DMS79 (cell line): ENCODE results near the gene MDC1.
A peak's percentile ranks its signal among the peaks of the same experiment; 100 is the strongest.

Experiments used
- DNase-seq: peaks from one replicate; lab custom pipeline; 2025; lab: John Stamatoyannopoulos, UW

MDC1 gene

DNA sequence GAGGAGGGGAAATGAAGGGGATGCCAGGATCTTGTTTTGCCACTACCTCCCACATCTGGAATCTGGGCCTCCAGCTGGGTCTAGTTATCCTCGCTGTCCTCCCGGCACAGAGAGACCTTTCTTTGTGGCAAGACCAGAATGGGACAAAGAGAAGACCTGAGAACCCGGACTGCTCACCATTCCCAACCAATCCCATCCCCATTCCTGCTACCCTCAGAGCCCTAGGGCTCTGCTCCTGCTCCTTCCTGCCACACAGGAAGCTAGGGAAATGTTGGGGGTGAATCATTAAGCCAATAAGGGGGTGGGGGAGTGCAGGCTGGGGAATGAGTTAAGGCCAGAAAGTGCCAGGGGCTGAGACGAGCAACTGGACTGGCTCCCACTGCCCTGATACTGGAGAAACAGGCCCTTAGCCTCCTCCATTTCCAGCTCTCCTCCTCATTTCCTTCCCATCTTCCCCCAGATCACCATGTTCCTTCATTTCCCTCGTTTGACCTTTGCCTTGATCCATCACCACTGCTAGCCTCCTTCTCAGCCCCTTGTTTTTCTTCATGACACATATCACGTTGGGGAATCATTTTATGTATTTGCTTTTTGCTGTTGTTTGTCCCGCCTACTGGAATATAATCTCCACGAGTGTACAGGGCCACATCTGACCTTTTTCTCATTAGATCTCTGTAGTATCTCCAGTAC is 31.9 kb upstream of the MDC1 start:
- DNase-seq: no peak

DNA sequence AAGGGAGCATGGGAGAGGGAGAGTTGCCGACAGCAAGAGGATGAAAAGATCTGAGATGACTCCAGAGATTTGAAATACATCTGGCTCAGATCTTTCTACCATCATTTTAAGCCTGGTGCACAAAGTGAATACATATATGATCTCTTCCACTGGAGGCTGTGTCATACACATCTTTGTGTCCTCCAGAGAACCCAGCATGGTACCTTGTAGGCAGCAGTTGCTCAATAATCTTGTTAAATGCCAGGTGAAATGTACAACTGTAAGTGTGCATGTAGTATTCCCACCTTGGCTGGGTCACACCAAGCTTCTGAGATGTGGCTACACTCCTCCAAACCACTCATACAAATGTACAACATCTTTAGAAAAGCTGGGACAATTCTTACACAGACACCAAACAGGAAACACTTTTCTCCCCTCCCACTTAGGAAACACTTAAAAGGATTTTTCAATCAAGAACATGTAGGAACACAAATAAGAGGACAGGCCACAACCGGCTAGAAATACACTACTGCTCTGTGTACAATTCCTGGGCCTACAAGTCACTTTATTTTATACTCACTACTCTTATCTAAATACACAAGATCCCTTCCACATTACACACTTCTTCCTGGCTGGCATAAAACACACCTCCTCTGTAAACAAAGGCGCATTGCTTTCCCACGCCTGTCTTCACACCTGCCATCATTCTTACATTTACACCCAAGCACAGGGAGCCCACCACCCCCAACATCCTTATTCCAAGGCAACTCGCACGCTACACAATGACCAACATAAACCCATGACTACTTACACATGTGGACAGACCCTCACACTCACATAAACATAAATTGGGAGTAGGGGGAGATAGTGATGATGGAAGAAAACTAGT is 31.1 kb upstream of the MDC1 start:
- no peak for DNase-seq

DNA sequence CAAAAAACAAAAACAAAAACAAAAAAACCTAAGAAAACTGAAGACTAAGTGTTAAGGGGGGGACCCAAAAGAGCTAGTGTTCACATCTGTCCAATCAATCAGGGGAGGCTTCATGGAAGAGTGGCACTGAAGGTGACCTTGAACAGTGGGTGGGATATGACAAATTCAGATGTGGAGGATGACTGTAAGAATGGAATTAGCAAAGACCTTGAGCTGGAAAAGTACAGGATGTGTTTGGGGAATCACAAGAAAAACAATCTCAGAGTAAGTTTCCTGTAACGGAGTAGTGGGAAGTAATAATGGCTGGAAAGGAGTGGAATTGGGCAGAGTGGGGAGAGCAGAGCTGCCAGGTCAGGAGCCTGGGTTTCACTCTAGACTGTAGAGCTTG is 30.2 kb upstream of the MDC1 start:
- DNase-seq: no peak

DNA sequence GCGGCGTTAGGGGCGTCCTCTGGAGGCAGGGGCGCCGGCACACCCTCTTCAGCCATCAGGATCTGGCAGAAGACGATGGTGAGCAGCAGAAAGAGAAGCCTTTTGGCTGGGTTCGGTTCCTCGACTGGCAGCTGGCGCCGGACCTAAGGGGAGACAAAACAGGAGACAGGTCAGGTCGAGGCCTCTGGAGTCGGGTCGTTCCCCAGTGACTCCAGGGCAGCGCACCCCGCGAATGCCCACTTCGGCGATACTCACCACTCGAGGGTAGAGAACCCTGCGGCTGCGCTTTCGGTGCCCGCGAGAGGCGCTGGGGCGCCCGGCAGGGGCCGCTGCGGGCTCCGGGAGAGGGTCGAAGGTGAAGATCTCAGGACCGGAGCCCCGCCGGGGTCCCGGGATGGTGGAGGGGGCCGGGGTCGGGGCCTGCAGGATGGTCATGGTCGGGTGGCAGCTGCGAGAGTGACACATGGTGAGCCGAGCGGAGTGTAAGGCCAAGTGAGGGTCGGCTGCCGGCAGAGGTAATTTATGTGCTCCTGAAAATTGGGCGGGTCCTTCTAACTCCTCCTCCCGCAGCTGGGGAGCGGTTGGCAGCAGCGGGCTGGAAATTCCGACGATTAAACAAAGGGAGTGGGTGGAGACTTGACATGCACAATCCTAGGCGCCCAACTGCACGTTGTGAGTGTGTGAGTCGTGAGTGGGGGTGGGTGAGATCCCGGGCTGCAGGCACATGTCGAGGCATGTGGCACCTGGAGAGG is 27.1 kb upstream of the MDC1 start, which contains the start of gene IER3:
TSS of gene IER3 (minus strand) at position 494 of the 752 bp plus-strand sequence. CDS start at position 465, 29 bp downstream.
- peak; percentile 38 for DNase-seq

DNA sequence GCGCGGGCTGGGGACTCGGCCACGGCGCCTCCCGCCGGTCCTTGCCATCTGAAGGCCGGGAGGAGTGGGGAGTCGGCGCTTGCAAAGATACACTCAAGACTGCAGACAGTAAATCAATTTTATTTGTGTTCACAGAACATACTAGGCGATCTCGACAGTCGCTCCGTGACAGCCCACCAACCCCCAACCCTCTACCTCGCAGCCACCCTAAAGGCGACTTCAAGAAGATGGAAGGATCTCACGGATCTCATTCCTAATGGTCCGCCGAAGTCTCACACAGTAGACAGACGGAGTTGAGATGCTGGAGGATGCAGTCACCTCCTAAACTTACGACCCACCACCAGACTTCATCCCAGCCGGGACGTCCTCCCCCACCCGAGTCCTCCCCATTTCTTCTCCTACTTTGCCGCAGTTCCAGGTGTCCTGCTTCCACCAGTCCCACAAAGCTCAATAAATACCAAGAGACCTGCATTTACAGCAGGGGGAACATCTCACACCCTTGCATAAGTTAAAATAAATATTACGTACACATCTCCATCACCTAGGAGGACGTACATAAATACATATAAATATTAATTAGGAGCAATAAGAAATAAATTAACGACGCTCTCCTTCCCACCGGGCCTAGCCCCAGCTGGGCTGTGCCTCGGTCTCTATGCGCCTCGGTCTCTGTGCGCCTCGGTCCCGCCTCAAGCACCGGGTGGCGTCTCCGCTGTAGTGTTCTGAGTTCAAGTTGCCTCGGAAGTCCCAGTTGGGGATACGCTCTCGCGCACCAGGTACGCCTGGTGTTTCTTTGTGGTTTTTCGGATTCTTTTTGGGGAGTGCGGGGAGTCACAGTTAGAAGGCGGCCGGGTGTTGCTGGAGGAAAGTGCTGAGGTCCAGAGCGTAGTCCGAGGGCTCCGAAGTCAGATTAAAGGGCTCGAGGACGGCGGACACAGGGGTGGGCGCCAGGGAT is 26.3 kb upstream of the MDC1 start:
- no peak for DNase-seq

DNA sequence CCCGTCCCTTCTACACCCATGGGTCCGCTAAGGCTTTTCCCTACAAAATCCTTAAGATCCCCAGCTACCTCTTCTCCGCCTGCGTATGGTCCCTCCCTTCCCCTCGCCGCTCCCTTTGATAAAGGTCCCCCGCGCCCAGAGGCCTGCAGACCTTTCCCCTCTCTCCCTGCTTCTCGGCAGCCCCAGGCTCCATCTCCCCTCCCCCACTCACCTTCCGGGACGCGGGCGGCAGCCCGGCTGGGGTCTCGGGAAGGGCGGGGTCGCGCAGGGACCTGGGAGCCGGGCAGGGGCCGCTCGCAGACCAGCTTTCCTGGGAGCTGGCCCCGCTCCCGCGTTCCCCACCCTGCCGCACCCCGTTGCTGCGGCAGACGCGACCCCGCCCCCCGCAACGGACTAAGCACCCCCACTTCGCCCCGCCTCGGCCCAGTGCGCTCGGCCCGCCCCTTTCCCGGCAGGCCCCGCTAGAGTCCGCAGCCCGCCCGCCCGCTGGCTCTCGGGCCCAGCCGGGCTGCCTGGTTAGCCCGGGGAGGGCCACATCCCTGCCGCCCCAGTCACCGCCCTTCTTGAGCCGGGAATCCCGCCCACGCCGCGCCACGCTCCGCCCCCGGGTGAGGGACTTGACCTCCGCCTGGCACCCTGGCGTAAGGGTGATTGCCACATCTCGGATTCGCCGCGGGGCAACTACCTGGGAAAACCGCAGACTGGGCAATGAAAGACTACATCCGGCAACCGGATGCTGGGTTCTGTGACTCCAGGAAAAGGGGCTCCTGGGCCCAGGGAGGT is 25.4 kb upstream of the MDC1 start, which contains the start of gene FLOT1:
TSS of gene FLOT1 (minus strand) at position 372 of the 783 bp plus-strand sequence. CDS start 498 bp downstream, outside the sequence.
- peak; percentile 75 for DNase-seq

DNA sequence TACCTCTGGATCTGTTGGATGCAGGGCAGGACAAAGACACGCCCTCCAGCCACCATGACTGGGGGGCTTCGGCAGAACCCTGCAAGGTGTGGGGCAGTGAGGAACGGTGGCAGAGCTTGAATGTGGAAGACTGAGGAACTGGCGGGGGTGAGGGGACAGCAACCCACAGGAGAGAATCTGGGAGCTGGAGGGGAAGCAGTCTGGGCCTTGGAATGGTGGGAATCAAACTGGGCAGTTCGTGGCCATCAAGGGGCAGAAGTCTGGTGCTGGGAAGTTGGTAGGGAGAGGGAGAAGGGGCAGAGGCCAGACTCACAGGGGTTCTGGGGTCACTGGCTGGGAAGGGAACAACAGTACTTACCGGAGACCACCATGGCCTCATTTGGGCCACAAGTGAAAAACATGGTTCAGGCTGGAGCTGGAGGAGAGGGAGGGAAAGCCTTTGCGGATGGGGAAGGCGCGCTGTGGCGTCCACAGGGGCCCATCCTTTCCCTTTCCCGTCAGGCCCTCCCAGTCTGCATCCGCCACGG is 24.8 kb upstream of the MDC1 start:
- DNase-seq: no peak

DNA sequence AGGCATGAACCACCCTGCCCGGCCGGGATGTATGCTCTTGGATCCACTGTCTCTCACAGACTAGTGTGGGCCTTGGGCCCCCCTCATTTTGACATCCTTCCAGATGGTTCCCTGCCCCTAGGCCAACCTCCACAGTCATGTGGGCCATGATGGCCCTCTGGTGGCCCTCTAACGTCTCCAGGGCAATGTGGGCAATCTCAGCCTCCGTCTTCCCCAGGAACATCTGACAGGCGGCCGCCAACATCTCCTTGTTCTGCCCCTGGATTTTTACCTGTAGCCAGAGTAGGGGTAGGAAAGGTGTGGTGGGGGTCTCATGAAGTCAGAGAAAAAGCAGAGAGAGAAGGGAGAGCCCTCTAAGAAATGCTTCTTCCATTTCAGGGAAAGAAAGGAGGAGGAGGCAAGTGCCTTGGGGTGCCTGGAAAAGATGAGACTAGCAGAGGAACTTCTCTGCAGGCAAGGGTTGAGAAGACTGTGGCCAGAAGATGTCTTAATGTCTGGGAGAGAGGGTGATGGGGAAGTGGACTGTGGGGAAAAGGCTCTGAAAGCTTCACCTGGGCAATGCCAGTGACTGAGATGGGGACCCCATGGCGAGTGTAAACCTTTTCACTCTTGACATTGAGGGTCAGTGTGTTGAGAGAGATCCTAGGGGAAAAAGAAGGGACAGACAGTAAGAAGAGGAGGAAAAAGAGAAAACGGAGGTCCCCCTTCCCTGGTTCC is 24.1 kb upstream of the MDC1 start:
- no peak for DNase-seq

DNA sequence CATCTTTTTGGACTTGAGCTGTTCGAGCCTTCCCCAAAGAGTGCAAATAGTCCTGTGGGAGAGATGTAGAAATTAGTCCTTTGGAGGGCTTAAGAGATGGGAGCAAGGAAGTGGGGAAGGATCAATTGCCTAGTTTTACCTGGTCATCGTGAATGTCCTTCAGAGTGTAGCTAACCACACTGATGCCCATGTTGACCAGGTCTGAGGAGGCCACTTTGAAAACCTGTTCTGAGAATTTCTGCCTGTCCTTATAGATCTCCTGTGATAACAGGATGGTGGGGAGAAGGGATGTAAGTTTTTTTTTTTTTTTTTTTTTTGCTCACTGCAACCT is 23.4 kb upstream of the MDC1 start:
- no peak for DNase-seq

DNA sequence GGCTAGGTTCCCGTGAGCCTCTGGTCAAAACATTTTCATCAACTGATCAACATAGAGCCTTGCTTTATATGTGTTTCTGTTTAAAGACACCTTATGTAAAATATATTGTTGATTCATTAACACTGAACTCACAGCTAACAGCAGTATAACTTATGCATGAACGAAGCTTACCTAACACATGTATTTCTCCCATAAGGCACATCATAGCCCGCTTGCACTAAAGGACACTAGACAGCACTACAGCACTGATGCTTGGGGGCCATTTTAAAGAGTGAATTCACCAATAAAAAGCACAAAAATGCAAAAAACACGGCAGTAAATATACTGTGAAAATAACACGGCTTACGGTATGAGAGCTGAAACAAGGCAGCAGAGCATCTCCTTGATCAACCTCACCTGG is 21.5 kb upstream of the MDC1 start:
- DNase-seq: no peak

DNA sequence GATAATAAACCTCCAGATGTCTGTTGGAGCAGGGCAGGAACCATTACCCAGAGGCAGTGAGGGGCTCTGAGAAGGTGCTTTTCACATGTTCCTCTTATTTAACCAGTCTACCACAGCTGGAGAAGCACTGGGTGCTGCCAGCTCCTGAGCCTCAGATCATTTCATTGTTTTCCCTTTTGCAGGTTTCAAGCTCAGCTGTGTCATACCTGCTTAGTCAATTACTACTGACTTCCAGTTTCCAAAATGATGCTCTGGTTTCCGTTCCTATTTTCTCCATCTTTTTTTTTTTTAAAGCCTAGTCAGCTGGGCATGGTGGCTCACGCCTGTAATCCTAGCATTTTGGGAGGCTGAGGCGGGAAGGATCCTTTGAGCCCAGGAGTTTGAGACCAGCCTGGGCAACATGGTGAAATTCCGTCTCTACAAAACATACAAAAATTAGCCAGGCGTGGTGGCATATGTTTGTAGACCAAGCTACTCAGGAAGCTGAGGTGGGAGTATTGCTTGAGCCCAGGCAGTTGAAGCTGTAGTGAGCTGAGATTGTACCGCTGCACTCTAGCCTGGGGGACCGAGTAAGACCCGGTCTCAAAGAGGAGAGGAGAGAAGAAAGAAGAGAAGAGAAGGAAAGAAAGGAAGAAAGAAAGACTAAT is 18.7 kb upstream of the MDC1 start:
- no peak for DNase-seq

DNA sequence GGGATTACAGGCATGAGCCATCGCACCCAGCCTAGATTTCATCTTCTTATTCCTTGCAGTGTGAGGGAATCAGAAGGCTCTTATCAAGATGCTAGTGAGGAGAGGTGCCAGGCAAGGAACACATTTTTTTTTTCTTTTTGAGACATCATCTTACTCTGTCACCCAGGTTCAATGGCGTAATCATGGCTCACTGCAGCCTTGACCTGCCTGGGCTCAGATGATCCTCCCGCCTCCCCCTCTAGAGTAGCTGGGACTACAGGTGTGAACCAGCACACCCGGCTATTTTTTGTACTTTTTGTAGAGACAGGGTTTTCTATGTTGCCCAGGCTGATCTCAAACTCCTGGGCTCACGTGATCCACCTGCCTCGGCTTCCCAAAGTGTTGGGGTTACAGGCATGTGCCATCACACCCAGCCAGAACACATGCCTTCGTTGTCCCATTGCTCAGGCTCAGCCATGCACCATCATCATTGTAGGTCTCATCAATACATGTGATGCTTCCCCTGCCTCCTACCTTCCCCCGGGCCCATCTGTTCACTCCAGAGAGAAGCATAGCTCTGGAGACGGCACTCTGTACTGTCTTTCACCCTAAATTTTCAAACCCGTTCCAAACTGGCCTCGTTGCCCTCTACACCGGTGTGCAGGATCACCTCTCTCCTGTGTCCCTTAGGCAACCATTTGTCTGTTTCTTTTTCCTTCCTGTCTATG is 15.3 kb upstream of the MDC1 start:
- DNase-seq: no peak

DNA sequence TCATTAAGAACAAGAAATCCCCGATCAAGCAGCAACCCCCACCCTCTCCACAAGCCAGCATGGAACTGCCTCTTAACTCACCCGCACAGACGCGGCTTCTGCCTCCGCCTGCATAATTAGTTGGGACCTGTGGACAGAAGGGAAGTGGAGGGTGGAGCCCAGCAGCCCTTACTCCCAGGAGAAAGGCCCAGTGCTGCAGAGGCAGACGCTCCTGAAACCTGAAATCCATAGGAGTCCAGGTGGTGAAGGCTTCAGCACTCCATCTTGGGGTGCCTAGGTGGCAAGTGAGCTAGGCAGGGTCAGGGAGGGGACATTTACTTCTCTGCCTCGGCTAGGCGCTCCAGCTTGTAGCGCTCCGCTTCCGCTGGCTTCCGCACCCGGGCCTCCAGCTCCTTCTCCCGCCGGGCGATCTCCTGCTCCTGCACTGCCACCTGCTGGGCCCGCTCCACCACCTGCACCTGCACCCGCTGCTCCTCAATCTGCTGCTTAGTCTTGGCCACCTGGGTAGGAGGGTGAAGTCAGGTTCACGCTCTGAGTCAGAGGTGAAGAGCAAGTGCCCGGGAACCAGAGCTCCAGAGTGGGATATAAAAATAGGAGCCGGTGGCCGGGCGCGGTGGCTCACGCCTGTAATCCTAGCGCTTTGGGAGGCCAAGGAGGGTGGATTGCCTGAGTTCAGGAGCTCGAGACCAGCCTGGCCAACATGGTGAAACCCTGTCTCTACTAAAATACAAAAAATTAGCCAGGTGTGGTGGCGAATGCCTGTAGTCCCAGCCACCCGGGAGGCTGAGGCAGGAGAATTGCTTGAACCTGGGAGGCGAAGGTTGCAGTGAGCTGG is 13.7 kb upstream of the MDC1 start:
- DNase-seq: peak; percentile 51

DNA sequence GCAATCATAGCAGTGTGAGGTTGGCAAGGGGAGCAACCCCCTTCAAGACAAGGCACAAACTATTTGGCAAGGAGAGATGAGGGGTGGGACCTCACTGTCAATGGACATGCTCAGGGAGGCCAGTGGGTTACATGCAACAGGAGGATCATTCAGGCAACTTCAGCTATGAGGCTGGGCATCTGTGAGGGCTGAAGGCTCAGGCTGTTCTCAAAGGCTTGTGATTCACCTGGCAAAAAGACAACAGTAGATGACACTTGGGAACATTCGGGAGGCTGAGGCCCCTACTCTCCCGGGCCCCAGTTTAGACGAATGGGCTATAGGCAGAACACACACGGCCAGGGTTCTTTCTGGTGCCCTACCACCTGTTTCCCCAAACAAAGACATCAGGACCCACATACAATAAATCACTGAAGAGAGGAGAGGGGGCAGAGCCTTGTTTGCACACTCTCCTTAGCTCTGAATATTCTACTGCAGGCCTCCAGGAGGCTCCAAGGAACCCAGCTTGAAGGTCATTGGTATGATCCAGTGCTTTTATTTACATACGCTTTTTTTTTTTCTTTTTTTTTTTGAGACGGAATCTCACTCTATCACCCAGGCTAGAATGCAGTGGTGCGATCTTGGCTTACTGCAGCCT is 11.0 kb upstream of the MDC1 start:
- DNase-seq: no peak

DNA sequence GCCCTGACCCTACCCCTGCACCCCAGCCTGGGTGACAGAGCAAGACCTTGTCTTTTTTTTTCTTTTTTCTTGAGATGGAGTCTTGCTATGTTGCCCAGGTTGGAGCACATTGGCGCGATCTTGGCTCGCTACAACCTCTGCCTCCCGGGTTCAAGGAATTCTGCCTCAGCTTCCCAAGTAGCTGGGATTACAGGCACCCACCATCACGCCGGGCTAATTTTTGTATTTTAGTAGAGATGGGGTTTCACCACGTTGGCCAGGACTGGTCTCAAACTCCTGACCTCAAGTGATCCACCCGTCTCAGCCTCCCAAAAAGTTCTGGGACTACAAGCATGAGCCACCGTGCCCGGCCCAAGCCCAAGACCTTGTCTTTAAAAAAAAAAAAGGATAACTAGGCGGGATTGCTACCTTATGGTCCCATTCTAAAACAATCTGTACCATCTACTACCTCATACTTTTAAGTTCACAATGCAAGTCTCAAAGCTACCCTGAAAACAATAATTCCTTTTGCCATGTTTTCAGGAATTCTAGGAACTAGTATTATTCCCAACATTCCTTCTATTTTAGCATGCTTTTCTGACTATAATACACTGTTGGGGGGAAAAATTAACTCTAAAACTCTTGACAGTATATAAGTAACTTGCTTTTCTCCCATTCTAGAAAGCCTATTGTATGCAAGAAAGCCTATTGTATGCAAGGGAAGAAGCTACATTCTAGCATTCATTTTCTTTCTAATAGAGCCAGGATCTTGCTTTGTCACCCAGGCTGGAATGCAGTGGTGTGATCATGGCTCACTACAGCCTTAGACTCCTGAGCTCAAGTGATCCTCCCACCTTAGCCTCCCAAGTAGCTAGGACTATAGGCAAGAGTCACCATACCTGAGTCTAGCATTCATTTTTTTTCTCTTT is 9.7 kb upstream of the MDC1 start:
- DNase-seq: no peak
